Right atrium auricular region (tissue), 2 donors: ENCODE measurements around the gene PCSK1N. TPM values are rescaled to one million over a fixed set of nuclear protein-coding genes. Genes with fewer than 3 reads are reported as not detected.

ENCODE experiments used
- DNase-seq: peaks from one replicate; pipeline ENCODE4 v3.0.0-alpha.2; 2019; ENCODE audit warnings: low spot score
- H3K27ac ChIP-seq, 2 donors: fragments of 200-600 bp; sonication (generic); 1 replicate in 1 of 2; 2 replicates in 1 of 2; pipeline ENCODE4 v1.5.1; 2016 to 2019
- H3K27me3 ChIP-seq, 2 donors: fragments of 200-600 bp; sonication (generic); one replicate each; pipeline versions ENCODE4 v1.5.1 to v1.6.0; 2017 to 2019
- H3K36me3 ChIP-seq: fragments of 200-600 bp; sonication (generic); one replicate; pipeline ENCODE4 v1.5.1; 2016
- H3K4me1 ChIP-seq, 2 donors: fragments of 200-600 bp; sonication (generic); one replicate each; pipeline versions ENCODE4 v1.5.1 to v1.6.0; 2017 to 2019
- H3K4me3 ChIP-seq, 2 donors: fragments of 200-600 bp; sonication (generic); 1 replicate in 1 of 2; 2 replicates in 1 of 2; pipeline ENCODE4 v1.5.1; 2017 to 2019; ENCODE audit warnings: mild to moderate bottlenecking in 1 of 2, moderate library complexity in 1 of 2
- H3K9me3 ChIP-seq, 2 donors: fragments of 200-600 bp; sonication (generic); one replicate each; pipeline ENCODE4 v1.5.1; 2019
- total RNA-seq, 2 donors: library from RNA; depleted of rRNA; stranded (reverse); fragments of >200 nt; gene quantifications; one replicate each; pipeline ENCODE4 v1.1.0, GENCODE V29; 2016
- TF ChIP-seq, protein P1 (sequence below), 2 donors: fragments of 200-600 bp; sonication (generic); IDR thresholded peaks; one replicate each; pipeline ENCODE4 v1.5.1; 2019; ENCODE audit warnings: antibody characterized with exemption in 2 of 2

Gene PCSK1N
- total RNA-seq, 2 donors from 2014 or later: 4.3 to 12.5 TPM

DNA sequence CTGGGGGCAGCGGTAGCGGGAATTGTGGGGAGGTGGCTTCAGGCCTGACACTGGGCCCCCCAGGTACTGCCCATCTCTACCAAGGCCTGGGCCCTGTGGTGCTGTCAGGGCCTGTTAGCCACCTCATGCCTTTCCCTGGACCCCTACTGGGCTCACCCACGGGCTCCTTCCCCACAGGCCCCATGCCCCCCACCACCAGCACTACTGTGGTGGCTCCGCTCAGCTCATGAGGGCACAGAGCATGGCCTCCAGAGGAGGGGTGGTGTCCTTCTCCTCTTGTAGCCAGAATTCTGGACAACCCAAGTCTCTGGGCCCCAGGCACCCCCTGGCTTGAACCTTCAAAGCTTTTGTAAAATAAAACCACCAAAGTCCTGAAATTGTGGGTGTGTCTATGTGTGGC lies 41.5 kb downstream of the PCSK1N start:
- Histone ChIP-seq H3K9me3 (no peaks in the 10 kb centered on the region), H3K4me1 (no peaks in the 10 kb centered on the region), H3K27ac (no peak overlapping the region), H3K36me3 (no peaks in the 10 kb centered on the region), H3K27me3 (no peaks in the 10 kb centered on the region), H3K4me3 (no peak overlapping the region)
- TF ChIP-seq, protein P1, sequence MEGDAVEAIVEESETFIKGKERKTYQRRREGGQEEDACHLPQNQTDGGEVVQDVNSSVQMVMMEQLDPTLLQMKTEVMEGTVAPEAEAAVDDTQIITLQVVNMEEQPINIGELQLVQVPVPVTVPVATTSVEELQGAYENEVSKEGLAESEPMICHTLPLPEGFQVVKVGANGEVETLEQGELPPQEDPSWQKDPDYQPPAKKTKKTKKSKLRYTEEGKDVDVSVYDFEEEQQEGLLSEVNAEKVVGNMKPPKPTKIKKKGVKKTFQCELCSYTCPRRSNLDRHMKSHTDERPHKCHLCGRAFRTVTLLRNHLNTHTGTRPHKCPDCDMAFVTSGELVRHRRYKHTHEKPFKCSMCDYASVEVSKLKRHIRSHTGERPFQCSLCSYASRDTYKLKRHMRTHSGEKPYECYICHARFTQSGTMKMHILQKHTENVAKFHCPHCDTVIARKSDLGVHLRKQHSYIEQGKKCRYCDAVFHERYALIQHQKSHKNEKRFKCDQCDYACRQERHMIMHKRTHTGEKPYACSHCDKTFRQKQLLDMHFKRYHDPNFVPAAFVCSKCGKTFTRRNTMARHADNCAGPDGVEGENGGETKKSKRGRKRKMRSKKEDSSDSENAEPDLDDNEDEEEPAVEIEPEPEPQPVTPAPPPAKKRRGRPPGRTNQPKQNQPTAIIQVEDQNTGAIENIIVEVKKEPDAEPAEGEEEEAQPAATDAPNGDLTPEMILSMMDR (IDR thresholded peaks at IDR 0.05): no peak
- DNase-seq: no peak

DNA sequence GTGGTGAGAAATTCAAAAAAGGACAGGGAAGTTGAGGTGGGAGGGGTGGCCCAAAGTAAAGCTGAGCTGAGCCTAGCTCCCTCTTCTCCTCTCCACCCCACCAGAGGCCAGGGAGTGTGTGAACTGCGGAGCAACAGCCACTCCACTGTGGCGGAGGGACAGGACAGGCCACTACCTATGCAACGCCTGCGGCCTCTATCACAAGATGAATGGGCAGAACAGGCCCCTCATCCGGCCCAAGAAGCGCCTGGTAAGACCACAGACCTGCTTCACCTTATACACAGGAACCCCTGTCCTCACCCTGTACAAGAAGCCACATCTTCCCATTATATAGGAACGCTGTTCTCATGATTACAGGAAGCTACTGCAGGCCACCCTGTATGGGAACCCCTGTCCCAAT lies 43.2 kb downstream of the PCSK1N start:
- DNase-seq: no peak
- TF ChIP-seq, protein P1 (IDR thresholded peaks at IDR 0.05): no peak
- no peaks in the 10 kb centered on the region for H3K9me3 ChIP-seq
- no peak overlapping the region for H3K4me3 ChIP-seq
- no peaks in the 10 kb centered on the region for H3K27me3 ChIP-seq
- H3K36me3 ChIP-seq: no peaks in the 10 kb centered on the region
- H3K27ac ChIP-seq: no peak overlapping the region
- no peaks in the 10 kb centered on the region for H3K4me1 ChIP-seq

DNA sequence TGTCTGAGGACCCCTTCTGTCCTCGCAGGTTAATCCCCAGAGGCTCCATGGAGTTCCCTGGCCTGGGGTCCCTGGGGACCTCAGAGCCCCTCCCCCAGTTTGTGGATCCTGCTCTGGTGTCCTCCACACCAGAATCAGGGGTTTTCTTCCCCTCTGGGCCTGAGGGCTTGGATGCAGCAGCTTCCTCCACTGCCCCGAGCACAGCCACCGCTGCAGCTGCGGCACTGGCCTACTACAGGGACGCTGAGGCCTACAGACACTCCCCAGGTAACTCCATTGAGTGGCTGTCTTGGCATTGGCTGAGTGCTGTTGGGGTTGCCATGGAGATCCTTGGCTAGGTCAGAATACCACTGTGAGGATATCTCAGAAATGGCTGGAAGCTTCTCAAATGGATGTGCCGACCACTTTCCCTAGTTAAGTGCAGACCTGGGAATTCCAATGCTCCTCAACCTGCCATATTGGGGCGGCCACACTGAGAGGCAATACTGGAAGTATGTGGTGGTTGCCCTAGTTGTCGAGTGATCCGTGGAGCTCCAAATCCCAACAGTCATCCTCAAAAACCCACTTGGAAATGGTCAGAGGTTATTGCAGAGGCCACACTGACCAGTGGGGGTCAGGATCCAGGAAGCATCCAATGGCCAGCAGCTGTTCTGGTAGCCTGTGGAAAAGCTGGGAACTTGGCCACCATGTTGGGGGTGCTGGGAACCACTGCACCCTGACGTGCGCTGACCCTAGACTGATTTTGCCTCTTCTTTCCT lies 44.2 kb downstream of the PCSK1N start:
- no peak overlapping the region for H3K27ac ChIP-seq
- H3K4me1 ChIP-seq: no peaks in the 10 kb centered on the region
- TF ChIP-seq, protein P1 (IDR thresholded peaks at IDR 0.05): no peak
- no peak overlapping the region for H3K4me3 ChIP-seq
- no peak for DNase-seq
- H3K27me3 ChIP-seq: no peaks in the 10 kb centered on the region
- H3K36me3 ChIP-seq: no peaks in the 10 kb centered on the region
- H3K9me3 ChIP-seq: no peaks in the 10 kb centered on the region

- Histone ChIP-seq H3K9me3 (no peaks in the 10 kb centered on the region), H3K4me3 (no peak overlapping the region), H3K4me1 (no peaks in the 10 kb centered on the region), H3K36me3 (no peaks in the 10 kb centered on the region), H3K27ac (no peak overlapping the region), H3K27me3 (no peaks in the 10 kb centered on the region)
- DNase-seq: no peak
- TF ChIP-seq, protein P1 (IDR thresholded peaks at IDR 0.05): no peak
Observed at GRCh38 chrX:48790477-48790876, 44.9 kb downstream of the PCSK1N start.

DNA sequence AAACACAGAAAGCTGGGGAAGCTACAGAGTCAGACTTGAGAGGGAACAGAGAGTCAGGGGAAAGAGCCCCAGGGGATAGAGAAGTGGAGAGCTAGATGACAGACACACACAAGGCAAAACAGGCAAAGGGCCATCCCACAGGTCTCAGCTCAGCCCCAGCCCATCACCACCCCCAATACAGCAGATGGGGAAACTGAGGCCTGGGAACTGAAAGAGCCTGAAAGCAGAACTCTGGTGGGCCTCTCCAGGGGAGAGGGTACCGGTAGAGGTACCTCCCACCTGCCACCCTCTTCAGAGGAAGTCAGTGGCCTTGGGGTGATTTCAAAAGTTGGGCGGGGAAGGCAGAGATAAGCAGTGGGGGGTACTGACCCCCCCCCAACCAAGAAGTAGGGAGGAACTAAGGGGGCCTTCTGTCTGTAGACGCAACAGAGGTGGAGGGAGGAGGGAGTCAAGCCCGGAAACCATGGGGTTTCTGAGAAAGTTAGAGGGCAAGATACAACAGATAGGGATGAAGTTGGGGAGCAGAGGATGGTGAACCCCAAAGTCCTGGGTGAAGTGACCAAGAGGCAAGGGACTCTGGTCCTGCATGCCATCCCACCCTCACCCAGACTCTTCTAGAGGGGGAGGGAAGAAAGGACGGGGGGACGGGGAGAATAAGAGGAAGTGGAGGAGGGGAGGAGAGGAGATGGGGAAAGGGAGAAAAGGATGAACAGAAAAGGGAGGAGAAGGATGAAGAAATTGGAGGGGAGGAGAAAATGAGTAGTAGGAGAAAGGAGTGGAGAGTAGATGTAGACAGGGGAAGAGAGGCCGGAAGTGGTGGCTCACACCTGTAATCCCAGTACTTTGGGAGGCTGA lies 45.8 kb downstream of the PCSK1N start:
- TF ChIP-seq, protein P1 (IDR thresholded peaks at IDR 0.05): no peak
- Histone ChIP-seq H3K27me3 (no peaks in the 10 kb centered on the region), H3K27ac (no peak overlapping the region), H3K9me3 (no peaks in the 10 kb centered on the region), H3K36me3 (no peaks in the 10 kb centered on the region), H3K4me1 (no peaks in the 10 kb centered on the region), H3K4me3 (no peak overlapping the region)
- DNase-seq: no peak
